Limb (tissue), 2 donors: Measurements from ENCODE around the gene SLC45A1.
A peak's percentile ranks its signal among the peaks of the same experiment; 100 is the strongest.

Experiments used
- DNase-seq, 2 donors: peaks; one replicate each; pipeline ENCODE4 v3.0.0-alpha.2; 2016; ENCODE audit errors: extremely low spot score in 2 of 2

The SLC45A1 gene

DNA sequence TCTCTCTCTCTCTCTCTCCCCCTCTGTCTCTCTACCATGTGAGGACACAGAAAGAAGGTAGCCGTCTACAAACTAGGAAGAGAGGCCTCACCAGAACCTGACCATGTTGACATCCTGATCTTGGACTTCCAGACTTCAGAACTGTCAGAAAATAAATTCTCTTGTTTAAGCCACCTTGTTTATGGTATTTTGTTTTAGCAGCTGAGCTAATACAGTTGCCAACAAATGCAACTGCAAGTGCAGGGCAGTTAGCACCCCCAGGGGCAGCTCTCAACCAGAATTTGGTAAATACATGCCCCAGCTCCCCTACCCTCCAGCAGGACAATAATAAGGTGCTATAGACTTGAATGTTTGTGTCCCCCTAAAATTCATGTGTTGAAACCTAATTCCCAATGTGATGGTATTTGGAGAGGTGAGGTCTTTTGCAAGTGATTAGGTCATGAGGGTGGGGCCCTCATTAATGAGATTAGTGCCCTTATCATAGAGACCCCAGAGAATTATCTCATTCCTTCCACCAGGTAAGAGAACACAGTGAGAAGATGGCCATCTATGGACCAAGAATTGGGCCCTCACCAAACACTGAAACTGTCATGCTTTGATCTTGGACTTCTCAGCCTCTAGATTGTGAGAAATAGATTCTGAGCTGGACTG lies 6.7 kb upstream of the SLC45A1 start:
- DNase-seq = no peak

DNA sequence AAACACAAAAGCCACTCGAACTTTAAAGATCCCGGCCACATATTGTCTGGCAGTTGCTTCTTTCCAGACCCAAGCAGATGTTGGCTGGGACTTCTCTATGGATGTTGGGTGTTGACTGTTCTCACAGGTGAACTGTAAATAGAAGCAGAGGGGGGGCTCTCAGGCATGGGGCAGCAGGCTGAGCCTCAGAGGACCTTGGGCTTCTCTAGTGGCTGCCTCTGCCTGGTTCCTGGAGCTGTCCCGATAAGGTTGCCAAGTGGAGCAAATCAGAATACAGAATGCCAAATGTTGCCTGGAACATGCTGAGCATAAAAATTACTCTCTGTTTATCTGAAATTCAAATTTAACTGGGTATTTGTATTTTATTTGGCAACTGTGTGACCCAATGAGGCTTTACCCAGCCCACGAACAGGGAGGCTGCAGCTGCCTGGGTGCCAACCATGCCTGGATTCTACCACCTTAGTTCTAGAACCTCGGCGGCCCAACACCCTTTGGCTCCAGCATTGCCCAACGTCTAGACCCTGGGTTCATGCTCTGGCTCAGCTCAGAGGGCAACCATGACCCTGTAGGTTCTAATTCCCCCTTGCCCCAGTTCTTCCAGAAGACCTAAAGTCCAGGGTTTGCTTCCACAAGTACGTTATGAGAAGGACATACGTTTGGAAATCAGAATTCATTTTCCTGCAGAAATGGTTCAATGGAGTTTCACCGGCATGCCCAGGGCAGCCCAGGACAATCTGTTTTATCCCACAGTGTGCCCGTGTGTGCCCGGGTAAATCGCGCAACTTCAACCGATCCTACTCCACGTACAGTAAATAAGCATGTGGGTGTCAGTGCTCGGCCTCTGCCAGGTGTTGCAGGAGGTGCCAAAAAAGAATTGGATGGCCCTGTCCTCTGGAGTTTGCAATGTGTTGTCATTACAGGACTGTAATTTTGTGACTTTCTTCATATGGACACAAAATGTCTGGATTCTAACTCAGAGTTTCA lies 5.4 kb upstream of the SLC45A1 start:
- no peak for DNase-seq

DNA sequence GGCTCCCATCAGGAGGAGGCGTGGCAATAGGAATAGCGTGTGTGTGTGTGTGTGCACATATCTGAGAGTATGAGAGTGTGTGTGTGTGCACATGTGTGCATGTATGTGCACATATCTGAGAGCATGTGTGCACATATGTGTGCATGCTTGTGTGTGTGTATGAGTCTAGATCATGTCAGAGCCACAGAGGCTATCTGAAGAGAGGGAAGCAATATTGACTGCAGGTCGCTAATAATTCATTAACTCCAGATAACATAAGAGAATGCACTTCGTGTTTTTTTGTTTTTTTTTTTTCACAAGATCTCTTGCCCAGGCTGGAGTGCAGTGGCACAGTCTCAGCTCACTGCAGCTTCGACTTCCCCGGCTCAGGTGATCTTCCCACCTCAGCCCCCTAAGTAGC lies 4.7 kb upstream of the SLC45A1 start:
- DNase-seq = no peak

DNA sequence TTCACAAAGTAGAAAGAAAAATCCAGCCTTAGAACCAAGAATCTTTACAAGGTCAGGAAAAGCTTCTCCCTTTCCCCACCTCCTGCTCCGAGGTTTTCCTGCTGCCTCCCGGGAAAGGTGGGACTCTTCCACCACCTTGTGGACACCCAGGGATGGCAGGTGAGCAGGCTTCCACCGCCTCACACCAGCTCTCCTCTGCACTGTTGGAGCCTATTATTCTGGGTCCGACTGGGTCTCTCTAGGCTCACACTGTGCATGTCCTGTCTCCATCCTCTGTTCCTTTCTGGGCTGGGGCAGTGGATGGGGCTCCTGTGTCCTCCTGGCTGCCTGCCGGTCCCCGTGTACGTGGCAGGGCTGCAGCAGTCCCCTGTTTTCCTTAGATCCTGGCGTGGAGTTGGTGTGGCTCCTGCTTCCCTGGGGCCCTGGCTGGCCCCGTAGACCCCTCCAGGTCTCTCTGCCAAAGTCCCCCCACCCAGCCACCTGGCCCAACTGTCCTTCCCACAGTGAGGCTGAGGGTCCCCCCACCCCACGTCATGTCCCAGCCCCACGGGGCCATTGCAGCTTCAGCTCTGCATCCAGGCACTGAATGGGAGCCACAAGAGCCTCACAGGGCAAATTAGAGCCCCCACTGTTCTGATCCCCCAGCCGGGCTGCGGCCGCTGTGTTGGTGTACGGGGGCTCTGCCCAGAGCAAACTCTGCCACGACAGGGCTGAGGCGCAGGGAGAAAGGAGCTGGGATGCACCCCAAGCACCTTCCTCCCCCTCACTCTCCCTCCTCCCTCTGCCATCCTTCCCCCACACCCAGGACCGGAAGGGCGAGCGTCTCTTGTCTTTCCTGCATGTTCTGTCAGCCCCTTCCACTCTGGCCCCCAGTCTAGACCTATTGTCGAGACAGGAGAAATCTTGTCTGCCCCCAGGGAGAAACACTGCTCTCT lies 3.3 kb upstream of the SLC45A1 start:
- peak; percentile 72 to 88 for DNase-seq

DNA sequence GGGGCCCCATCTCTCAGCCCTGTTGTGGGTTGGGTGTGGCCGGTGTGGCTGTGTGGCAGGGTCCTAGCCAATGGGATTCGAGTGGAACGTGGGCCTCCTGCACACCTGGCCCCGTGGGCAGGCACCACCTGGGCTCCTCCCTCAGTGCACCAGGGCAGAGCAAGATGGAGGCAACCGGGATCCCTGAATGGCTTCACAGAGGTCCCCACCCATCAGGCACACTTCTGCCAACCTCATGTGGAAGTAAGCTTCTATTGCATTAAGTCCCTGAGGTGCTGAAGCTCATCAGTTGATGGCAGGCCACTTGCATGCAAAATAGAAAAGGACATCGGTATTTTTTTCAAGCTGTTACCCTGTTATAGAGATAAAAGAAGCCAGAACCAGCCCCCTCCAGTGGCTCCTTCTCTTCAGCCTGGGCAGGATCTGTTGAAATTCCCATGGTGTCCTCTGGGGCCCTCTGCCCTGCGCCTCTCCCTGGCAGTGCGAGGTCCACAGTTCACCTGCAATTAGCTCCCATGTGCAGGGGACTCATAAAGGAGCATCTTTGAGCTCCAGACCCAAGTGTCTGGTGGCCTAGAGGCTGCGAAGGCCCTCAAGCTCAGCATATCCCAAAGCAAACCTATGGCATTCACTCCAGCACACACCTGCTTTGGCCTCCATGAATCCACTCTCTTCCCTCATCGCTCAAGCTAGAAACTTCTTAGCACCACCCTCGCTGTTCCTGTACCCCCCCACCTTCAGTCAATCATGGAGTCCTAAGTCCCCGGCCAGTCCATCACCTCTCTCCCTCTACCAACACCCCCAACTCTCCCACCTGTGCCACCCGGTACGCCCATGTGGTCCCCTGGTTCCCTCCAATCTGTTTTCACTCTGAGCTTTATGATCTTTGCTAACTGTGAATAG lies 2.1 kb upstream of the SLC45A1 start:
- DNase-seq = no peak

DNA sequence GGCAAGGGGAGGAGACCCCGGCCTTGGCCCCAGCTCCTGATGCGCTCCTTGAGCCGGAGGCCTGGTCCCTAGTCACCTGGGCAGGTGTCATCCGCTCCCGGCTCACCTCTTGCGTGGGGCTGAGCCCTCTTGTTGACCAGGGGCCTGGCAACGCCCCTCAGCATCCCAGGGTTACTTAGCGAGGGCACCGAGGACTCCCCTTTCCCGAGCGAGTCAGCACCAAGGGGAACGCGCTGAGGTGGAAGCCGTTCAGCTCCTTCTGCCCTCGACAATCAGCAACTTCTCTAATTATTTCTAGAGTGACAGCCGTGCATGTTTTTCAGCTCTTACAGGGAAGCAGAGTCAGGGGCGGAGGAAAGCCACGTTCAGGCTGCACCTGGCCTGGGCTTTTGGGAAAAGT lies 522 bp downstream of the SLC45A1 start:
- DNase-seq = no peak

DNA sequence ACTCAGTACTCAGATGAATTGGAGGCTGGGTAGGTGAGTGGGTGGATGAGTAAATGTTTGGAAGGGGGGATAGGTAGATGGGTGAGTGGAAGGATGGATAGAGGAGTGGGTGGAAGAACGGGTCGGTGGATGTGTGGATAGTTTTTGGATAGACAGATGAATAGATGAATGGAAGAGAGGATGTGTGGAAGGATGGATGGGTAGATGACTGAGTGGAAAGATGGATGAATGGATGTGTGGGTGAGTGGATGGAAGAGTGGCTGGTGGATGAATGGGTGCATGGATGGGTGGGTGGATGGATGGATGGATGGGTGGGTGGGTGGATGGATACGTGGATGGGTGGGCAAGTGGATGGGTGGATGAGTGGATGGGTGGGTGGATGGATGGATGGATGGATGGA lies 3.7 kb downstream of the SLC45A1 start:
- DNase-seq = no peak

DNA sequence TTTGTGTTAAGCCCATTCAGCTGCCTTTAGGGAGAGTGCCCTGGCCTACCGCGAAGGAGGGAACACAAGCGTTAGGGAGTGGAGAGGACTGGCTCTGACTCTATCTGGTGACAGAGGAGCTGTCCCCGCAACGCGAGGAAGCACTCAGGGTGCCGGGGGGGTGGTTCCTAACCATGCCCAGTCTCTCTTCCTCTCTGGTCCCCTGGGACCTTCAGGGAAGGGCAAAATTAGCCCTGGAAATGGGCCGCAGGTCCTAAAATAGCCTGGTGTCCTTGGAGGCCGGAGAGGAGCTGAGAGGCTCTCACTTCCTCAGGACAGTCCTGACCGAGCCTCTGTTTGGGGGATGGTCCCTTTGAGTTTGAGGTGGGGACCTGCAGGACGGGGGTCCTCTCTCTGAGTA lies 5.8 kb downstream of the SLC45A1 start:
- DNase-seq = no peak

DNA sequence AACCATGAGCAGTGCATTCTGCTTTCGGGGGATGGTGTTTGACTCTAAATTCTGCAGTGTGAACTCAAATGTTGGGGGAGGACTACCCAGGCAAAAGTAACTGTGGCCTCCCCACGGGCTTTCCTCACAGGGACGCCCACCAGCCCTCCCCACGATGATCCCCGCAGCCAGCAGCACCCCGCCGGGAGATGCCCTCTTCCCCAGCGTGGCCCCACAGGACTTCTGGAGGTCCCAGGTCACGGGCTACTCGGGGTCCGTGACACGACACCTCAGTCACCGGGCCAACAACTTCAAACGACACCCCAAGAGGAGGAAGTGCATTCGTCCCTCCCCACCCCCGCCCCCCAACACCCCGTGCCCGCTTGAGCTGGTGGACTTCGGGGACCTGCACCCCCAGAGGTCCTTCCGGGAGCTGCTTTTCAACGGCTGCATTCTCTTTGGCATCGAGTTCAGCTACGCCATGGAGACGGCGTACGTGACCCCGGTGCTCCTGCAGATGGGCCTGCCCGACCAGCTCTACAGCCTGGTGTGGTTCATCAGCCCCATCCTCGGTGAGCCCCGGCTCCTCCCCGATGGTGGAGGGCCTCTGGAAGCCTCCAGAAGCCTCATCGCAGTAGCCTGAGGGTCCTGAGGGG lies 6.4 kb downstream of the SLC45A1 start:
- no peak for DNase-seq

DNA sequence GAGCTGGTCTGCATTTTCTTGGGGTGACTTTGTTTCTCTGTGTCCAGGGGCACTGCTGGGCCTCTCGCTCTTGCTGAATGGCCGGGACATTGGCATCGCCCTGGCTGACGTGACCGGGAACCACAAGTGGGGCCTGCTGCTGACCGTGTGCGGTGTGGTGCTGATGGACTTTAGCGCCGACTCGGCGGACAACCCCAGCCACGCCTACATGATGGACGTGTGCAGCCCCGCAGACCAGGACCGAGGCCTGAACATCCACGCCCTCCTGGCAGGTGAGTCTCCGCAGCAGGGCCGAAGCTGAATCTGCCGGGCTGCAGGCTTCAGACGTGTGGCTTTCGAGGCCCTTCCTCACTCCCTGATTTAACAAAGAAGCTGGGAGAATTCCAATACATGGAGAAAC lies 7.9 kb downstream of the SLC45A1 start:
- DNase-seq = no peak

DNA sequence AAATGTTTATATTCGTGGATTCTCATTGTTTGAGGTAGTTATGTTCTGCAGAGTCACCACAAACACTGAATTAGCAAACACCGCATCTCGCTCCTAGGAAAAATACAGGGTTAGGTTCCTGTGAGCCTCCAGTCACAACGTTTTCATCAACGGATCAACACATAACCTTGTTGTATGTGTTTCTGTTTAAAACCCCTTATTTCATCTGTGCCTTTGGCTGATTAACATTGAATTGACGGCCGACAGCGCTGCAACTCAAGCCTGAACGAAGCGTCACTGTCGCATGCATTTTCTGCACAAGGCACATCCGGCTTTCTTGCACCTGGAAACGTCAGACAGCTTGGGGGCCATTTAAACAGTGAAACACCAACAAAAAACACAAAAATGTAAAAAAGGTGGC lies 8.4 kb downstream of the SLC45A1 start:
- no peak for DNase-seq

DNA sequence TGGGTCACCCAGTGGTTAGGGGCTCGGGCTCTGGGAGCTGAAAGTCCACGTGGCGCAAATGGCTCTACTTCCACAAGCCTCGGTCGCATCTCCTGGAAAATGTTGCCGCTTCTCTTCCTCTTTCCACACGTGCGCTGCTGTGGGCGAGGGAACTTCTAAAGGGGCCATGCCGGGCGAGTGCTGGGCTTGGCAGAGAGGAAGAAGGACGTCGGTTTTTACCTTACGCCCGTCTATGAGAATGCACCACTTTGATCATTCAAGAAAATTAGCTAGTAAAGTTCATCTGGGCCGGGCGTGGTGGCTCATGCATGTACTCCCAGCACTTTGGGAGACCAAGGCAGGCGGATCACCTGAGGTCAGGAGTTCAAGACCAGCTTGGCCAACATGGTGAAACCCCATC lies 10.4 kb downstream of the SLC45A1 start:
- no peak for DNase-seq

DNA sequence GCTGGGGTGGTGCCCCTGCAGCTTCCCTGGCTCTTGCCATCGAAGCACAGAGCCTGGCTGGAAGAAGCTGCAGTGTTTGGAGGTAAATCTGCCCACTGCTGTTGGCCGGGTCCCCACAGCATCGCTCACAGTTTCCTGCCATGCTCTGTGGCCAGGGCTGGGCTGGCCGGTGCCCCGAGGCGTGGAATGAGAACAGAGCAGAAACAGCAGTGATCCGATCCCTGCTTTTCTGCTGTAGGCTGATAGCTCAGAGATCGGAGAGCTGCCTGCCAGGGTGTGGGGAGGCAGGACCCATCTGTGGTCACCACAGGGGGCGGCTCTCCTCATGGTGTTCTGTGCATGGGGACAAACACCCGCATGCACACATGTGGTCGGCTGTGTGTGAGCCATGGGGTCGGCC lies 11.5 kb downstream of the SLC45A1 start:
- DNase-seq = no peak

DNA sequence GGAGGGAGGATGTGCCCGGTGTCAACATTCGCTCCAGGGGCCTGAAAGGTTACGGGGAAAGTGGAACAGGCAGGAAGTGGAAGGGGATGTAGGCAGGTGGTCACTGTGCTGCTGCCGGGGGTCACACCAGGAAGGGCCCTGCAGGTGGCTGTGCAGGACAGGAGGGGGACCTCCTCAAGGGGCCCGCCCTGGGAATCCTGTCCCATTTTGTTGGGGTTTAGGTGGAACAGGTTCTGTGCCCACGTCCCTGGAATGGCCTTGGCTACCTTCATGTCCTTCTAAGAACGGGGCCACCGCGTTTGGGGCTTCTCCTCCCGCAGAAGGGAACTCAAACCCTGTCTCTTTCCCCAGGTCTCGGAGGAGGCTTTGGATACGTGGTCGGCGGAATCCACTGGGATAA lies 11.9 kb downstream of the SLC45A1 start:
- no peak for DNase-seq

DNA sequence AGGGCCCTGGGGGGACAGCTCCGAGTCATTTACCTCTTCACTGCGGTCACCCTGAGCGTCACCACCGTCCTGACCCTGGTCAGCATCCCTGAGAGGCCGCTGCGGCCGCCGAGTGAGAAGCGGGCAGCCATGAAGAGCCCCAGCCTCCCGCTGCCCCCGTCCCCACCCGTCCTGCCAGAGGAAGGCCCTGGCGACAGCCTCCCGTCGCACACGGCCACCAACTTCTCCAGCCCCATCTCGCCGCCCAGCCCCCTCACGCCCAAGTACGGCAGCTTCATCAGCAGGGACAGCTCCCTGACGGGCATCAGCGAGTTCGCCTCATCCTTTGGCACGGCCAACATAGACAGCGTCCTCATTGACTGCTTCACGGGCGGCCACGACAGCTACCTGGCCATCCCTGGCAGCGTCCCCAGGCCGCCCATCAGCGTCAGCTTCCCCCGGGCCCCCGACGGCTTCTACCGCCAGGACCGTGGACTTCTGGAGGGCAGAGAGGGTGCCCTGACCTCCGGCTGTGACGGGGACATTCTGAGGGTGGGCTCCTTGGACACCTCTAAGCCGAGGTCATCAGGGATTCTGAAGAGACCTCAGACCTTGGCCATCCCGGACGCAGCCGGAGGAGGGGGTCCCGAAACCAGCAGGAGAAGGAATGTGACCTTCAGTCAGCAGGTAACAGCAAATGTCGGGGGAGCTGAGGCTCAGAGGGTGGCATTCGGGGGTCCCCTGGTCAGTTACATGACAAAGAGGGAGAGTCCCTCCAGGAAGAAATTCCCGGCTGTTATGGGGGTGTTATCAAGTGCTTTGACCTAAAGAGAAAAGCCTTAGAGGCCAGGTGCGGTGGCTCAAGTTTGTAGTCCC lies 12.6 kb downstream of the SLC45A1 start:
- no peak for DNase-seq

DNA sequence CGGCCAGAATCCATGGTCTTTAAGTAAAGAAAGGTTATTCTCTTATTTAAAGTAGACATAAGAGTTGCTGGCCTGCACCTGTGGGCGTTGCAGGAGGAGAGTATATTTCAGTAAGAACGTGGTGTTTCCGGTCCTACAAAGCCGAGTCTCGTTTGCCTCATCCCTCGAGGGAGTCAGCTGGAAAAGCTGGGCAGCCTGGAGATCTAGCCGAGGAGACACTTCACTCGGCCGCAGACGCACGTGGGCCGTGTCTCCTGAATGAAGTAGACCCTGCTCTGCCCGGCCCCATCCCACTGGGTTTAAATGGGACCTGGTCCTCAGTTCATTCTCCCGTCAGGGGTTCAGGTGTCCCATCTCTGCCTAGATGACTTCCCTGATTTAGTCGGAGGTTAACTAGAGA lies 14.9 kb downstream of the SLC45A1 start:
- no peak for DNase-seq

DNA sequence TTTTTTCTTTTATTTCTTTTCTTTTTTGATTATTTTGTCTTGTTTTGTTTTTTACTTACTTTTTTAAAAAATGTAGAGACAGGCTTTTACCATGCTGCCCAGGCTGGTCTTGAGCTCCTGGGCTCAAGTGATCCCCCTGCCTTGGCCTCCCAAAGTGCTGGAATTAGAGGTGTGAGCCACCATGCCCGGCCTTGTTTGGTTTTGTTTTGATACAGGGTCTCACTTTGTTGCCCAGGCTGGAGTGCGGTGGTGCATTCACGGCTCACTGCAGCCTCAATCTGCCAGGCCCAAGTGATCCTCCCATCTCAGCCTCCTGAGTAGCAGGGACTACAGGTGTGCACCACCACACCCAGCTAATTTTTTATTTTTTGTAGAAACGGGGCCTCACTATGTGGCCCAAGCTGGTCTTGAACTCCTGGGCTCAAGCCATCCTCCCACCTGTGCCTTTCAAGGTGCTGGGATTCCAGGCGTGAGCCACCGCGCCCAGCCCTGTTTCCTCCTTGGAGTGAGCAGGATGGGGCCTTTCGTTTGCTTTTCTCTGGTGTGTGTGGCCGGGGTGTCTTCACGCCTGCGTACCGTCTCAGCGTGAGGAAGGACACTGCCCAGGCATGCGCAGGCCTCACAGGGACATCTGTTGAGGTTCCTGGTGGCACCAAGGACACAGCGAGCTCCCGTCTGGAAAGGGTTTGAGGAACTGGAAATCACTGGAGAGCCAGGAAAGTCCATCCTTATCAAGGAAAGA lies 15.5 kb downstream of the SLC45A1 start:
- no peak for DNase-seq

DNA sequence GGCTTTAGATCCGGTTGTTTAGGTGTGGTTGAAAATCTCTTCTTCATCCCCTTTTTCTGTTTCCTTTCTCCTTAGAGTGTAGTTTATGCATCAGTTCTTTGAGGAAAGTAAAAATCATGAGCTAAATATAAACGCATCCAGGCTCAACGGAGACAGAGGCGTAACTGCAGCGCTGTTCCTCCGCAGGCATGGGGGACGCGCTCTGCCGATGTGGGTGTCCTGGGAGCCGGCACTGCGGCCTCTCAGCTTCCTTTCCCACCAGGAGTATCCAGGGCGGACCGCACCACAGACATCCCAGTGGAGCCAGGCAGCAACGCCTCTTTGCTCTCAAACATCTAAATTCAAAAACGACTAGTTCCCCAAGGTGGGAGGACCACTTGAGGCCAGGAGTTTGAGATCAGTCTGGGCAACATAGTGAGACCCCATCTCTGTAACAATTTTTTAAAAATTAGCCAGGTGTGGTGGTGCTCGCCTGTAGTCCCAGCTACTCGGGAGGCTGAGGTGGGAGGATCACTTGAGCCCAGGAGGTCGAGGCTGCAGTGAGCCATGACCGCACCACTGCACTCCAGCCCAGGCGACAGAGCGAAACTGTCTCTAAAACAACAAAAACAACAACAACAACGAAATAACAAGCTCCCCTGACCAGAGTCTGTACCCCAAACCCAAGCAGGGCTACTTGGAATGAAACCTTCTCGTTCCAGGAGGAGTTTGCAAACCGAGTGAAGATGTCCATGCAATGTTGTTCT lies 16.4 kb downstream of the SLC45A1 start:
- DNase-seq = no peak
